Thyroid gland (tissue), 4 donors: Measurements from ENCODE around the gene LBHD1. TPM values are rescaled to one million over a fixed set of nuclear protein-coding genes. Genes with fewer than 3 reads are reported as not detected.
A peak's percentile ranks its signal among the peaks of the same experiment; 100 is the strongest.

ENCODE experiments used
- DNase-seq, 2 donors: peaks; one replicate each; pipeline ENCODE4 v3.0.0-alpha.2; 2019
- H3K27ac ChIP-seq, 3 donors: fragments of 200-600 bp; sonication (generic); 1 replicate in 2 of 3; 2 replicates in 1 of 3; pipeline ENCODE4 v1.5.1; 2016 to 2019; ENCODE audit warnings: mild to moderate bottlenecking in 1 of 3, moderate library complexity in 1 of 3
- H3K27me3 ChIP-seq: fragments of 200-600 bp; sonication (generic); one replicate; pipeline ENCODE4 v1.5.1; 2019
- H3K36me3 ChIP-seq, 2 donors: fragments of 200-600 bp; sonication (generic); one replicate each; pipeline ENCODE4 v1.5.1; 2016 to 2019
- H3K4me1 ChIP-seq, 2 donors: fragments of 200-600 bp; sonication (generic); one replicate each; pipeline ENCODE4 v1.5.1; 2017 to 2019
- H3K4me3 ChIP-seq, 3 donors: fragments of 200-600 bp; sonication (generic); replicated peaks in 1 of 3; 1 replicate in 2 of 3; 2 replicates in 1 of 3; pipeline ENCODE4 v1.5.1; 2016; ENCODE audit warnings: mild to moderate bottlenecking in 1 of 3
- H3K9me3 ChIP-seq: fragments of 200-600 bp; sonication (generic); one replicate; pipeline ENCODE4 v1.5.1; 2017
- CTCF ChIP-seq, 6 experiments: fragments of 200-600 bp in 3 of 6; fragments of 450-650 bp in 3 of 6; sonication (generic) in 3 of 6; IDR thresholded peaks; one replicate each; pipeline ENCODE4 v1.5.1; 2016 to 2019; ENCODE audit warnings: antibody characterized with exemption in 6 of 6, mild to moderate bottlenecking in 2 of 6, inconsistent platforms in 1 of 6, moderate library complexity in 1 of 6
- POLR2A ChIP-seq, 2 donors: fragments of 450-650 bp; IDR thresholded peaks; one replicate each; pipeline ENCODE4 v1.6.1; 2017; ENCODE audit warnings: antibody characterized with exemption in 2 of 2, mild to moderate bottlenecking in 2 of 2, moderate library complexity in 1 of 2
- WGBS, 2 donors: methylation state at CpG; one replicate each; pipeline ENCODE4 v1.1.5; 2017; 5-methylcytosine and 5-hydroxymethylcytosine counted together
- intact Hi-C: fragments of 100-400 bp; cut with DNase I; formaldehyde crosslinking; loops from one replicate; pipeline ENCODE4 v1.15.1; 2023
- small RNA-seq: library from RNA; depleted of rRNA; stranded (forward); fragments of <200 nt; gene quantifications from one replicate; pipeline ENCODE3, GENCODE V24; 2016
- total RNA-seq, 4 donors: library from RNA; depleted of rRNA; stranded (reverse); fragments of >200 nt; gene quantifications; one replicate each; pipeline ENCODE4 v1.2.3, GENCODE V29; 2016

The LBHD1 gene
- total RNA-seq, 4 donors from 2014 or later: 5.8 to 15.5 (median 9.3) TPM

GRCh38 chr11:62613291-62613778 lies 58.7 kb downstream of the LBHD1 start:
- intact Hi-C loops: no loop called here
- 39% methylated on average over 3 of the region's 15 CpGs; no CpG with 5 or more reads in 1 of the 2 donors for WGBS, 2 donors
- Histone ChIP-seq H3K36me3 (peaks cover 2 to 8% of the 10 kb centered on the region in 2 donors), H3K4me1 (peaks cover 10 to 21% of the 10 kb centered on the region in 2 donors), H3K27ac (peak overlapping the region; percentile 36 to 95 (median 87)), H3K4me3 (no peak overlapping the region), H3K9me3 (no peaks in the 10 kb centered on the region), H3K27me3 (no peaks in the 10 kb centered on the region)
- TF ChIP-seq CTCF (IDR thresholded peaks at IDR 0.05) (no peak), POLR2A (IDR thresholded peaks at IDR 0.05) (no peak)
- DNase-seq: no peak

Small RNAs within 50 kb of the gene (small RNA-seq; reads per million reads assigned to genes)
- not detected for gene SNORA57

Other genes starting within 250 kb of the LBHD1 start
- 100 to 1,000 TPM; 227 to 400 (median 288) TPM for gene AHNAK, start 125.5 kb downstream of the LBHD1 start, total RNA-seq
- 1,000 to 10,000 TPM; 1,334 to 1,814 (median 1,607) TPM for gene EEF1G, start 98.4 kb downstream of the LBHD1 start, total RNA-seq
- gene TUT1, start 80.7 kb downstream of the LBHD1 start, total RNA-seq: 10 to 100 TPM; 13.7 to 20.0 (median 16.1) TPM
- gene MTA2, start 70.4 kb downstream of the LBHD1 start, total RNA-seq: 10 to 100 TPM; 65.3 to 76.7 (median 70.7) TPM
- 10 to 100 TPM; 28.3 to 58.0 (median 46.6) TPM for gene EML3, start 59.5 kb downstream of the LBHD1 start, total RNA-seq
- gene ROM1, start 59.0 kb downstream of the LBHD1 start, total RNA-seq: 1 to 10 TPM; 2.5 to 7.0 (median 5.2) TPM
- gene B3GAT3, start 50.3 kb downstream of the LBHD1 start, total RNA-seq: 10 to 100 TPM; 23.0 to 33.4 (median 25.1) TPM
- gene GANAB, start 25.7 kb downstream of the LBHD1 start, total RNA-seq: 100 to 1,000 TPM; 158 to 297 (median 201) TPM
- 10 to 100 TPM; 14.8 to 26.5 (median 23.5) TPM for gene INTS5, start 19.0 kb downstream of the LBHD1 start, total RNA-seq
- gene C11orf98, start 7.1 kb downstream of the LBHD1 start, total RNA-seq: 10 to 100 TPM; 24.1 to 34.5 (median 29.6) TPM
- 10 to 100 TPM in 1 of 4 donors, 1 to 10 TPM in 2, under 1 TPM in 1; 0.83 to 13.5 (median 5.7) TPM for gene CSKMT, start 7.0 kb downstream of the LBHD1 start, total RNA-seq
- 10 to 100 TPM in 2 of 4 donors, 1 to 10 TPM in 2; 5.7 to 10.6 (median 8.1) TPM for gene UQCC3, start 594 bp downstream of the LBHD1 start, total RNA-seq
- 100 to 1,000 TPM; 120 to 184 (median 149) TPM for gene UBXN1, start 6.8 kb upstream of the LBHD1 start, total RNA-seq
- gene LRRN4CL, start 17.3 kb upstream of the LBHD1 start, total RNA-seq: 10 to 100 TPM in 2 of 4 donors, 1 to 10 TPM in 2; 2.5 to 18.3 (median 9.0) TPM
- 100 to 1,000 TPM in 2 of 4 donors, 10 to 100 TPM in 2; 54.9 to 153 (median 89.4) TPM for gene BSCL2, start 35.2 kb upstream of the LBHD1 start, total RNA-seq
- gene GNG3, start 35.4 kb upstream of the LBHD1 start, total RNA-seq: not detected
- gene HNRNPUL2, start 55.2 kb upstream of the LBHD1 start, total RNA-seq: 10 to 100 TPM; 16.4 to 30.8 (median 21.5) TPM
- gene TTC9C, start 56.2 kb upstream of the LBHD1 start, total RNA-seq: 10 to 100 TPM; 21.3 to 29.3 (median 25.4) TPM
- gene ZBTB3, start 81.9 kb upstream of the LBHD1 start, total RNA-seq: 10 to 100 TPM; 10.1 to 17.1 (median 14.8) TPM
- gene POLR2G, start 89.3 kb upstream of the LBHD1 start, total RNA-seq: 10 to 100 TPM; 32.1 to 76.5 (median 50.6) TPM
- gene TAF6L, start 99.1 kb upstream of the LBHD1 start, total RNA-seq: 10 to 100 TPM; 41.2 to 55.0 (median 45.5) TPM
- gene TMEM179B, start 115.1 kb upstream of the LBHD1 start, total RNA-seq: 100 to 1,000 TPM in 2 of 4 donors, 10 to 100 TPM in 2; 78.6 to 126 (median 92.4) TPM
- 10 to 100 TPM in 3 of 4 donors, 1 to 10 TPM in 1; 9.1 to 46.5 (median 29.7) TPM for gene TMEM223, start 119.7 kb upstream of the LBHD1 start, total RNA-seq
- 10 to 100 TPM; 56.8 to 83.7 (median 80.9) TPM for gene NXF1, start 133.2 kb upstream of the LBHD1 start, total RNA-seq
- gene STX5, start 159.8 kb upstream of the LBHD1 start, total RNA-seq: 10 to 100 TPM; 26.3 to 62.8 (median 56.7) TPM
- not detected for gene TEX54, start 160.6 kb upstream of the LBHD1 start, total RNA-seq
- 10 to 100 TPM; 25.2 to 76.1 (median 33.6) TPM for gene WDR74, start 167.3 kb upstream of the LBHD1 start, total RNA-seq
- gene SLC3A2, start 208.6 kb upstream of the LBHD1 start, total RNA-seq: 100 to 1,000 TPM; 145 to 295 (median 159) TPM
- not detected for gene CHRM1, start 249.1 kb upstream of the LBHD1 start, total RNA-seq